ENCODE measurements around the gene SLC26A8.
A peak's percentile ranks its signal among the peaks of the same experiment; 100 is the strongest.

SLC26A8 gene

GRCh38 chr6:35960187-35960586 lies 64.3 kb downstream of the SLC26A8 start:
- no peak for TF ChIP-seq CTCF (IDR thresholded peaks at IDR 0.05; ENCODE audit: control insufficient read depth, insufficient read depth, low read depth, low read length, missing control alignments)

GRCh38 chr6:35955970-35956369 lies 68.5 kb downstream of the SLC26A8 start:
- DNase-seq (ENCODE audit: low read depth) = no peak
- TF ChIP-seq CTCF (IDR thresholded peaks at IDR 0.05; ENCODE audit: control insufficient read depth, insufficient read depth, low read depth, low read length, missing control alignments) = no peak
- no peak overlapping the region for H3K4me3 ChIP-seq (ENCODE audit: control insufficient read depth, low read depth, low read length)

More at GRCh38 chr6:35960187-35960586, 64.3 kb downstream of the SLC26A8 start:
- no peak overlapping the region for H3K4me3 ChIP-seq (ENCODE audit: control insufficient read depth, low read depth, low read length)
- no peak for DNase-seq (ENCODE audit: low read depth)

GRCh38 chr6:35955521-35955920 lies 68.9 kb downstream of the SLC26A8 start:
- TF ChIP-seq CTCF (IDR thresholded peaks at IDR 0.05; ENCODE audit: control insufficient read depth, insufficient read depth, low read depth, low read length, missing control alignments) = no peak
- DNase-seq (ENCODE audit: low read depth) = no peak

GRCh38 chr6:35955071-35955470 lies 69.4 kb downstream of the SLC26A8 start:
- no peak for DNase-seq (ENCODE audit: low read depth)
- H3K4me3 ChIP-seq (ENCODE audit: control insufficient read depth, low read depth, low read length) = no peak overlapping the region
- no peak for TF ChIP-seq CTCF (IDR thresholded peaks at IDR 0.05; ENCODE audit: control insufficient read depth, insufficient read depth, low read depth, low read length, missing control alignments)

More at GRCh38 chr6:35955521-35955920, 68.9 kb downstream of the SLC26A8 start:
- no peak overlapping the region for H3K4me3 ChIP-seq (ENCODE audit: control insufficient read depth, low read depth, low read length)

- no peak overlapping the region for H3K4me3 ChIP-seq (ENCODE audit: control insufficient read depth, low read depth, low read length)
- DNase-seq (ENCODE audit: low read depth) = no peak
- TF ChIP-seq CTCF (IDR thresholded peaks at IDR 0.05; ENCODE audit: control insufficient read depth, insufficient read depth, low read depth, low read length, missing control alignments) = no peak
These were observed 70.1 kb downstream of the SLC26A8 start for GRCh38 chr6:35954333-35954732.

- DNase-seq (ENCODE audit: low read depth) = no peak
- no peak overlapping the region for H3K4me3 ChIP-seq (ENCODE audit: control insufficient read depth, low read depth, low read length)
- peak; percentile 48 for TF ChIP-seq CTCF (IDR thresholded peaks at IDR 0.05; ENCODE audit: control insufficient read depth, insufficient read depth, low read depth, low read length, missing control alignments)
These were observed 75.7 kb downstream of the SLC26A8 start for GRCh38 chr6:35948725-35949124.

- TF ChIP-seq CTCF (IDR thresholded peaks at IDR 0.05; ENCODE audit: control insufficient read depth, insufficient read depth, low read depth, low read length, missing control alignments) = no peak
- H3K4me3 ChIP-seq (ENCODE audit: control insufficient read depth, low read depth, low read length) = no peak overlapping the region
- no peak for DNase-seq (ENCODE audit: low read depth)
These were observed 78.8 kb downstream of the SLC26A8 start for GRCh38 chr6:35945650-35946025.

Data from AG09309 (cell line).